Liver (tissue), 9 donors: ENCODE data around the gene ABTB2. TPM values are rescaled to one million over a fixed set of nuclear protein-coding genes. Genes with fewer than 3 reads are reported as not detected.

ENCODE experiments used
- DNase-seq: peaks from one replicate; pipeline ENCODE4 v3.0.0-alpha.2; 2017; ENCODE audit warnings: low spot score
- H3K27ac ChIP-seq, 2 donors: one replicate each; pipeline ENCODE4 v1.7.0; 2013; ENCODE audit warnings: inconsistent platforms in 2 of 2, low read length in 2 of 2, control low read depth in 1 of 2, low read depth in 1 of 2, mild to moderate bottlenecking in 1 of 2
- H3K27me3 ChIP-seq, 4 donors: one replicate each; pipeline versions ENCODE4 v1.6.1 to v1.7.0; 2013; ENCODE audit warnings: low read length in 3 of 4, inconsistent platforms in 1 of 4, mild to moderate bottlenecking in 1 of 4, moderate library complexity in 1 of 4; ENCODE audit not compliant: control insufficient read depth in 4 of 4, insufficient read depth in 4 of 4
- H3K36me3 ChIP-seq, 4 donors: one replicate each; pipeline versions ENCODE4 v1.6.1 to v1.7.0; 2013; ENCODE audit warnings: low read length in 3 of 4, mild to moderate bottlenecking in 3 of 4, low read depth in 1 of 4, moderate library complexity in 1 of 4; ENCODE audit not compliant: control insufficient read depth in 4 of 4, insufficient read depth in 3 of 4
- H3K4me1 ChIP-seq, 4 donors: one replicate each; pipeline versions ENCODE4 v1.6.1 to v1.7.0; 2013; ENCODE audit warnings: low read length in 3 of 4, mild to moderate bottlenecking in 3 of 4, moderate library complexity in 1 of 4; ENCODE audit not compliant: control insufficient read depth in 4 of 4, insufficient read depth in 4 of 4
- H3K4me3 ChIP-seq, 3 donors: one replicate each; pipeline versions ENCODE4 v1.6.1 to v1.7.0; 2013; ENCODE audit warnings: low read length in 3 of 3, control low read depth in 1 of 3, low read depth in 1 of 3, mild to moderate bottlenecking in 1 of 3
- H3K9ac ChIP-seq, 2 donors: one replicate each; pipeline ENCODE4 v1.7.0; 2013; ENCODE audit warnings: low read length in 2 of 2, mild to moderate bottlenecking in 2 of 2, moderate library complexity in 2 of 2, control low read depth in 1 of 2, low read depth in 1 of 2
- H3K9me3 ChIP-seq, 4 donors: one replicate each; pipeline versions ENCODE4 v1.6.1 to v1.7.0; 2013; ENCODE audit warnings: low read length in 3 of 4; ENCODE audit not compliant: control insufficient read depth in 4 of 4
- CTCF ChIP-seq: fragments of 150-350 bp; IDR thresholded peaks from 2 replicates; pipeline ENCODE4 v1.5.1; 2017; ENCODE audit warnings: improper control_type of control experiment, low read depth, low read length; ENCODE audit not compliant: missing input control
- EGR1 ChIP-seq, 2 donors: IDR thresholded peaks; 2 replicates each; pipeline ENCODE4 v1.6.1; 2016 to 2018; ENCODE audit warnings: antibody characterized with exemption in 2 of 2, low read depth in 2 of 2
- FOXA1 ChIP-seq: IDR thresholded peaks from 2 replicates; pipeline ENCODE4 v1.6.1; 2016; ENCODE audit warnings: antibody characterized with exemption
- FOXA2 ChIP-seq: IDR thresholded peaks from 2 replicates; pipeline ENCODE4 v1.6.1; 2016; ENCODE audit warnings: antibody characterized with exemption
- GABPA ChIP-seq, 2 donors: IDR thresholded peaks in 1 of 2; conservative IDR thresholded peaks in 1 of 2; 2 replicates each; pipeline ENCODE4 v1.6.1; 2016; ENCODE audit warnings: antibody characterized with exemption in 2 of 2, mild to moderate bottlenecking in 1 of 2, moderate library complexity in 1 of 2
- HNF4A ChIP-seq, 2 donors: conservative IDR thresholded peaks; 2 replicates each; pipeline ENCODE4 v1.6.1; 2016; ENCODE audit warnings: antibody characterized with exemption in 2 of 2, mild to moderate bottlenecking in 2 of 2
- HNF4G ChIP-seq: IDR thresholded peaks from 2 replicates; pipeline ENCODE4 v1.6.1; 2016; ENCODE audit warnings: antibody characterized with exemption
- JUND ChIP-seq, 2 donors: IDR thresholded peaks; 2 replicates each; pipeline ENCODE4 v1.6.1; 2016; ENCODE audit warnings: antibody characterized with exemption in 2 of 2
- NR2F2 ChIP-seq: IDR thresholded peaks from 2 replicates; pipeline ENCODE4 v1.6.1; 2016; ENCODE audit warnings: antibody characterized with exemption
- RAD21 ChIP-seq, 2 donors: IDR thresholded peaks; 2 replicates each; pipeline ENCODE4 v1.6.1; 2016; ENCODE audit warnings: antibody characterized with exemption in 2 of 2, mild to moderate bottlenecking in 2 of 2
- RXRA ChIP-seq, 2 donors: IDR thresholded peaks; 2 replicates each; pipeline ENCODE4 v1.6.1; 2017 to 2018; ENCODE audit warnings: antibody characterized with exemption in 2 of 2, mild to moderate bottlenecking in 1 of 2
- TAF1 ChIP-seq: conservative IDR thresholded peaks from 2 replicates; pipeline ENCODE4 v1.6.1; 2016; ENCODE audit warnings: antibody characterized with exemption, mild to moderate bottlenecking
- YY1 ChIP-seq: IDR thresholded peaks from 2 replicates; pipeline ENCODE4 v1.6.1; 2016; ENCODE audit warnings: antibody characterized with exemption, mild to moderate bottlenecking
- WGBS: extraction: QIAGEN DNeasy Blood & Tissue Kit; methylation state at CpG from one replicate; pipeline ENCODE4 v1.1.7; 2013; 5-methylcytosine and 5-hydroxymethylcytosine counted together
- polyA plus RNA-seq, 2 donors: library from polyadenylated mRNA; stranded (reverse) in 1 of 2; unstranded in 1 of 2; fragments of 200-250 nt in 1 of 2; fragments of >200 nt in 1 of 2; fragmentation: Nextera tagmentation in 1 of 2; extraction: Ambion mirVana in 1 of 2; gene quantifications; one replicate each; pipeline versions ENCODE4 v1.2.1 to v1.2.3, GENCODE V29; 2013 to 2015
- total RNA-seq, 2 donors: library from RNA; depleted of rRNA; stranded (reverse); fragments of >200 nt; gene quantifications; one replicate each; pipeline ENCODE4 v1.2.3, GENCODE V29; 2014
- TF ChIP-seq, protein P1 (sequence below): IDR thresholded peaks from 2 replicates; pipeline ENCODE4 v1.6.1; 2016; ENCODE audit warnings: antibody characterized with exemption
- TF ChIP-seq, protein P2 (sequence below): IDR thresholded peaks from 2 replicates; pipeline ENCODE4 v1.6.1; 2016; ENCODE audit warnings: antibody characterized with exemption
- TF ChIP-seq, protein P3 (sequence below): IDR thresholded peaks from 2 replicates; pipeline ENCODE4 v1.6.1; 2016; ENCODE audit warnings: antibody characterized with exemption
- donor health status: healthy.
- donor health status: healthy.
- donor health status: healthy.
- donor health status: healthy.
- donor health status: healthy.

The ABTB2 gene
- total and polyA plus RNA-seq, 4 donors = 2.4 to 8.9 (median 6.1) TPM

- no peak for DNase-seq
- TF ChIP-seq GABPA (IDR thresholded peaks at IDR 0.05 in 1 of 2, conservative IDR thresholded peaks at IDR 0.05 in 1 of 2) (no peak), FOXA2 (no peak), EGR1 (IDR thresholded peaks at IDR 0.05; ENCODE audit: low read depth in 2 of 2) (no peak), CTCF (no peak)
- TF ChIP-seq, protein P1, sequence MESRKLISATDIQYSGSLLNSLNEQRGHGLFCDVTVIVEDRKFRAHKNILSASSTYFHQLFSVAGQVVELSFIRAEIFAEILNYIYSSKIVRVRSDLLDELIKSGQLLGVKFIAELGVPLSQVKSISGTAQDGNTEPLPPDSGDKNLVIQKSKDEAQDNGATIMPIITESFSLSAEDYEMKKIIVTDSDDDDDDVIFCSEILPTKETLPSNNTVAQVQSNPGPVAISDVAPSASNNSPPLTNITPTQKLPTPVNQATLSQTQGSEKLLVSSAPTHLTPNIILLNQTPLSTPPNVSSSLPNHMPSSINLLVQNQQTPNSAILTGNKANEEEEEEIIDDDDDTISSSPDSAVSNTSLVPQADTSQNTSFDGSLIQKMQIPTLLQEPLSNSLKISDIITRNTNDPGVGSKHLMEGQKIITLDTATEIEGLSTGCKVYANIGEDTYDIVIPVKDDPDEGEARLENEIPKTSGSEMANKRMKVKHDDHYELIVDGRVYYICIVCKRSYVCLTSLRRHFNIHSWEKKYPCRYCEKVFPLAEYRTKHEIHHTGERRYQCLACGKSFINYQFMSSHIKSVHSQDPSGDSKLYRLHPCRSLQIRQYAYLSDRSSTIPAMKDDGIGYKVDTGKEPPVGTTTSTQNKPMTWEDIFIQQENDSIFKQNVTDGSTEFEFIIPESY = no peak
- Histone ChIP-seq H3K9me3 (no peaks in the 10 kb centered on the region), H3K9ac (no peak overlapping the region), H3K27me3 (no peaks in the 10 kb centered on the region), H3K4me1 (peaks cover 0 to 6% (median 0%) of the 10 kb centered on the region in 4 donors), H3K4me3 (no peak overlapping the region), H3K27ac (no peak overlapping the region), H3K36me3 (no peaks in the 10 kb centered on the region)
- WGBS = 96% methylated on average over 2 of the region's 2 CpGs
Measured at GRCh38 chr11:34233215-34233614, 124.6 kb downstream of the ABTB2 start.

DNA sequence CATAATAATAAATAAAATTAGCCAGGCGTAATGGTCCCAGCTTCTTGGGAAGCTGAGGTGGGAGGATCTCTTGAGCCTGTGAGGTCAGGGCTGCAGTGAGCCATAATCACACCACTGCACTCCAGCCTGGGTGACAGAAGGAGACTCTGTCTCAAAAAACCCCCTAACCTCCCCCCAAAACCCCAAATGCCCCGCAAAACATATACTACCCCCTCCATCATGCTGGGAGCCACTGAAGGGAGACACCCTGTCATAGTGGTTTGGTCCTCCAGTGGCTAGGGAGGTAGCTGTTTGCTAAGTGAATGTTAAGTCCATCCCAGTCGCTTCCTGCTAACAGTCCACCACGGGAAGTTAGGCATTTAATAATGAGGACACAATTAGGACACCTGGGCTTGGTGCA is 125.0 kb downstream of the ABTB2 start:
- Histone ChIP-seq H3K9me3 (no peaks in the 10 kb centered on the region), H3K27ac (no peak overlapping the region), H3K9ac (no peak overlapping the region), H3K4me3 (no peak overlapping the region), H3K27me3 (no peaks in the 10 kb centered on the region), H3K36me3 (no peaks in the 10 kb centered on the region), H3K4me1 (peaks cover 0 to 6% (median 0%) of the 10 kb centered on the region in 4 donors)
- TF ChIP-seq HNF4A (conservative IDR thresholded peaks at IDR 0.05) = no peak
- TF ChIP-seq RXRA (IDR thresholded peaks at IDR 0.05) = no peak
- no peak for TF ChIP-seq YY1
- TF ChIP-seq HNF4G = no peak
- TF ChIP-seq NR2F2 = no peak
- TF ChIP-seq, protein P2, sequence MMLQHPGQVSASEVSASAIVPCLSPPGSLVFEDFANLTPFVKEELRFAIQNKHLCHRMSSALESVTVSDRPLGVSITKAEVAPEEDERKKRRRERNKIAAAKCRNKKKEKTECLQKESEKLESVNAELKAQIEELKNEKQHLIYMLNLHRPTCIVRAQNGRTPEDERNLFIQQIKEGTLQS = no peak
- TF ChIP-seq FOXA2 = no peak
- TF ChIP-seq TAF1 = no peak
- TF ChIP-seq JUND (IDR thresholded peaks at IDR 0.05) = no peak
- no peak for TF ChIP-seq FOXA1
- TF ChIP-seq, protein P3, sequence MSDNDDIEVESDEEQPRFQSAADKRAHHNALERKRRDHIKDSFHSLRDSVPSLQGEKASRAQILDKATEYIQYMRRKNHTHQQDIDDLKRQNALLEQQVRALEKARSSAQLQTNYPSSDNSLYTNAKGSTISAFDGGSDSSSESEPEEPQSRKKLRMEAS = no peak
- DNase-seq = no peak
- WGBS = 92% methylated on average over 4 of the region's 4 CpGs

GRCh38 chr11:34226210-34226609 is 131.6 kb downstream of the ABTB2 start:
- Histone ChIP-seq H3K4me3 (no peak overlapping the region), H3K27me3 (no peaks in the 10 kb centered on the region), H3K9me3 (no peaks in the 10 kb centered on the region), H3K27ac (no peak overlapping the region), H3K4me1 (peaks cover 0 to 8% (median 0%) of the 10 kb centered on the region in 4 donors), H3K36me3 (no peaks in the 10 kb centered on the region), H3K9ac (no peak overlapping the region)
- TF ChIP-seq JUND (IDR thresholded peaks at IDR 0.05) (no peak), GABPA (IDR thresholded peaks at IDR 0.05 in 1 of 2, conservative IDR thresholded peaks at IDR 0.05 in 1 of 2) (no peak), FOXA1 (no peak), RAD21 (IDR thresholded peaks at IDR 0.05) (no peak), YY1 (no peak), HNF4A (conservative IDR thresholded peaks at IDR 0.05) (no peak)
- TF ChIP-seq, protein P1 = no peak
- no peak for DNase-seq
- WGBS = 82% methylated on average over 1 of the region's 1 CpG
